IPS-15b (cell line): ENCODE data around the gene PTAFR.

Experiments
- H3K27me3 ChIP-seq: one replicate; pipeline ENCODE4 v1.6.1; 2013; ENCODE audit warnings: low read length; ENCODE audit not compliant: control insufficient read depth, insufficient read depth
- H3K36me3 ChIP-seq: one replicate; pipeline ENCODE4 v1.6.1; 2013; ENCODE audit warnings: low read length; ENCODE audit not compliant: control insufficient read depth, insufficient read depth
- H3K4me1 ChIP-seq: one replicate; pipeline ENCODE4 v1.6.1; 2013; ENCODE audit warnings: mild to moderate bottlenecking, low read length; ENCODE audit not compliant: control insufficient read depth, insufficient read depth
- H3K4me3 ChIP-seq: one replicate; pipeline ENCODE4 v1.5.1; 2013; ENCODE audit warnings: low read depth, low read length
- H3K9ac ChIP-seq: one replicate; pipeline ENCODE4 v1.6.1; 2013; ENCODE audit warnings: low read depth, mild to moderate bottlenecking, low read length
- H3K9me3 ChIP-seq: one replicate; pipeline ENCODE4 v1.6.1; 2013; ENCODE audit warnings: mild to moderate bottlenecking, low read length; ENCODE audit not compliant: control insufficient read depth, insufficient read depth

PTAFR gene

DNA sequence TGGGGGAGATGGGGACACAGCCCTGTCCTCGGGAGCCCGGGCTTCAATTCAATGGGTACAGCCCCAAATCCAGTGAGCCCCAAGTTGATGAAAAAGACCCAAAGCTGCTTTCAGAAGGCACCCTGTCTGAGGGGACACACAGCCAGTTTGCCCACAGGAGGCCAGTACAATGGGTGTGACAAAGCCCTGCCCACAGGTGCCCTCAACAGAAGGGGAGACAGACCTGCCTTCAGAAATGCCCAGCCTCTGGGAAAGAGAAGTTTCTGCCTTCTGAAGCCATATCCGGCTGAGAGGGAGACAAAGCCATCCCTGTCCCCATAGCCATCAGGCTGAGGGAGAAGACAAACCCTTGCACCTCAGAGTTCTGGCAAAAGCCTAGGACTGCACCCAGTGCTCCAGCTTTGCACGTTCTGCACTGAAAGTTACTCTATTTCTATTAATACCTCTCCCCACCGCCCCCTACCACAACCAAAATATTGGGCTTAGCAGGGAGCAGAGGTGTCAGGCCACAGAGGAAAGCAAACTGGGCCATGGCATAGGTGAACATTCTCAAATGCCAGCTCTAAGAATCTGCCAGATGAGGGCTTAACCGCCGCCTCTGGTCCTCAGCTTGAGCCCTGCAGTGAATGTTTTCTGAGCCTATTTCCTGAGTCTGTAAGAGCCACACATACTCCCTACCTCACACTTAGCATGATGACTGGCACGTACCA is 18.0 kb upstream of the PTAFR start:
- Histone ChIP-seq H3K27me3 (no peaks in the 10 kb centered on the region), H3K9ac (no peak overlapping the region), H3K4me1 (peaks cover 13% of the 10 kb centered on the region), H3K9me3 (no peaks in the 10 kb centered on the region), H3K4me3 (no peak overlapping the region), H3K36me3 (peaks cover 1% of the 10 kb centered on the region)

DNA sequence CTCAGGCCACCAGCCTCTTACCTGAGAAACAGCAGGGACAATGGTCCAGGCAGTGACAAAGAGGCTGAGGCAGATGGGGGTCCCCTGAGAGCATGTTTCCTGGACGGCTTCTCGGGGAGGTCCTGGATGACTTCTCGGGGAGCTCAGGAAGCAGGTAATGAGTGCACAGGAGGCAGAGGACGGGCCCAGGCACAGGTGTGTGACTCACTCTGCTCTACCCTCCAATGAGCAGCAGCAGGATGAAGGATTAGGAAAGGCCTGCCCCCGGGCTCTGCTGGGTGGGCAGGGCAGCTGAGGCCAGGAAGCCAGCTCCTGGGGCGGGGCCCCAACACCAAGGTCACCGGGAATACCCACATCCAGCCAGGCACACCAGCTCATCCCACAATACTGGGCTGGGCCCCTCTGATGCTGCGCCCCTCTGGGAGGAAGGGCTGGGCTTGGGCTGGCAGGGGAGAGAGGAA is 17.2 kb upstream of the PTAFR start:
- no peaks in the 10 kb centered on the region for H3K9me3 ChIP-seq
- H3K36me3 ChIP-seq, result no peaks in the 10 kb centered on the region
- H3K4me1 ChIP-seq, result peaks cover 13% of the 10 kb centered on the region
- no peak overlapping the region for H3K9ac ChIP-seq
- no peak overlapping the region for H3K4me3 ChIP-seq
- no peaks in the 10 kb centered on the region for H3K27me3 ChIP-seq

DNA sequence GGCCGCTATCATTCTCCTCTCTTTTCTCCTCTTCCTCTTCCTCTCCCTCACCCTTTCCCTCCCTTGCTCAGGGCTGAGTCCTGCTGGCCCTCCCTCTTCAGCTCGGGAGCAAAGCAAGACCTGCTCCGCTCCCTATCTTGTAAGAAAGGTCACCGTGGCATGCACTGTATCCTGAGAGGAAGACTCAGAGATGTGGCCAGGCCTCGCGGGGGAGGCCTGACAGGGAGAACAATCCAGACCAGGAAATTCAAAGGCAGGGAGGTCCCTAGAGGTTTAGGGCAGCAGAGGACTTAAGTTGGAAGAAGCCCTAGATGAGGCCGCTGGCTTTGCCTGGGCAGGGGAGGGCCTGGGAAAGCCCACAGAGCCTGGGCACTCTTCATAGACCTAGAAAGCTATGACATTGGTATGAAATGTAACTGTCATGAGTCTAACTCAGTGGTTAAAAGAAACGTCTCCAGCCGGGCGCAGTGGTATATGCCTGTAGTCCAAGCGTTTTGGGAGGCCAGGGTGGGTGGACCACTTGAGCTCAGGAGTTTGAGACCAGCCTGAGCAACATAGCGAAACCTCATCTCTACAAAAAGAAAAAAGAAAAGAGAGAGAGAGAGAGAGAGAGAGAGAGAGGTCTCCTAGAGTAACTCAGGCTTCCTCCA is 14.6 kb upstream of the PTAFR start:
- H3K4me1 ChIP-seq, result peaks cover 4% of the 10 kb centered on the region
- no peak overlapping the region for H3K9ac ChIP-seq
- no peaks in the 10 kb centered on the region for H3K36me3 ChIP-seq
- no peak overlapping the region for H3K4me3 ChIP-seq
- no peaks in the 10 kb centered on the region for H3K9me3 ChIP-seq
- H3K27me3 ChIP-seq, result no peaks in the 10 kb centered on the region

DNA sequence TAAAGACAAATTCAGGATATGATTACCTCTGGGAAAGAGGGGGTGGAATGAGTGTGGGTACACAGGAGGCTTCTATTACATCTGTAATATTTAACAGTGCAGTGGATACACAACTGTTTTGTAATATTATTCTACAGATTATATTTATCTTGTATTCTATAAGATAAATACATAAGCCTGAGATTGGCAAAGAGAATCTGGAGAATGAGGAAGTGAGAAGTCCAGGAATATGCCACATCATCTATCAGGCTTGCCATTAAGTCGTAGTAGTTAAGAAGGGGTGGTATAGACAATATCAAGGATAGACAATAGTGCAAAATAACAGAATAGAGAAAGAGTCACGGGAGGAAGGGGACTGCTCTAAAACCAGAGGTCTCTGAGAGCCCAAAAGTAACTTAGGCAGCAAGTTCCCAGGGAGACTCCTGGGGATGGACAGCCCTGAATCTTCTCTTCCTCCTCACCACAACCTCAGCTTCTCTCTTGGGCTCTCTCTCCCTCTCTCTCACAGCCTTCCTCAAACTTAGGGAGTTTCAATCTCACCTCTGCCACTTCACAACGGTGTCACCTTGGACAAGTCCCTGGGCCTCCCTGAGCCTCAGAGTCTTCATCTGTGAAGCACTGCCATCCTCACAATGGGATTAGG is 14.0 kb upstream of the PTAFR start:
- Histone ChIP-seq H3K4me1 (no peaks in the 10 kb centered on the region), H3K4me3 (no peak overlapping the region), H3K9me3 (no peaks in the 10 kb centered on the region), H3K9ac (no peak overlapping the region), H3K36me3 (no peaks in the 10 kb centered on the region), H3K27me3 (no peaks in the 10 kb centered on the region)

DNA sequence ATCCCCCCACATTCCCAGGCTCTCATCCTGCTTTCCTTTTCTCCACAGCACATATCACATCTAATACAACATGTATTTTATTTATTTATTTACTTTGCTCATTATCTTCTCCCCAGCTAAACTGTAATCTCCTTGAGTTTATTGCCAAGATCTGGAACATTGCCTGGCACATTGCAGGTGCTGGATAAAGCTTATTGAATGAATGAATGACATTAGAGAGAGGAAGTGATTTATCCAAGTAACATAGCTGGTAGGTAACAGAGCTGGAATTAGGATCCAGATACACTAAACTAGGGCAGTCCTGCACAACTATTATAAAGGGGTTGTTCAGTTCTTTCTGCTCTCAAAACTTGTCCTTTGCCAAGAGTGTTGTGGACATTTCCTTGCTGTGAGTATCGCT is 8.6 kb upstream of the PTAFR start:
- no peak overlapping the region for H3K9ac ChIP-seq
- no peak overlapping the region for H3K4me3 ChIP-seq
- no peaks in the 10 kb centered on the region for H3K27me3 ChIP-seq
- no peaks in the 10 kb centered on the region for H3K36me3 ChIP-seq
- no peaks in the 10 kb centered on the region for H3K4me1 ChIP-seq
- no peaks in the 10 kb centered on the region for H3K9me3 ChIP-seq

DNA sequence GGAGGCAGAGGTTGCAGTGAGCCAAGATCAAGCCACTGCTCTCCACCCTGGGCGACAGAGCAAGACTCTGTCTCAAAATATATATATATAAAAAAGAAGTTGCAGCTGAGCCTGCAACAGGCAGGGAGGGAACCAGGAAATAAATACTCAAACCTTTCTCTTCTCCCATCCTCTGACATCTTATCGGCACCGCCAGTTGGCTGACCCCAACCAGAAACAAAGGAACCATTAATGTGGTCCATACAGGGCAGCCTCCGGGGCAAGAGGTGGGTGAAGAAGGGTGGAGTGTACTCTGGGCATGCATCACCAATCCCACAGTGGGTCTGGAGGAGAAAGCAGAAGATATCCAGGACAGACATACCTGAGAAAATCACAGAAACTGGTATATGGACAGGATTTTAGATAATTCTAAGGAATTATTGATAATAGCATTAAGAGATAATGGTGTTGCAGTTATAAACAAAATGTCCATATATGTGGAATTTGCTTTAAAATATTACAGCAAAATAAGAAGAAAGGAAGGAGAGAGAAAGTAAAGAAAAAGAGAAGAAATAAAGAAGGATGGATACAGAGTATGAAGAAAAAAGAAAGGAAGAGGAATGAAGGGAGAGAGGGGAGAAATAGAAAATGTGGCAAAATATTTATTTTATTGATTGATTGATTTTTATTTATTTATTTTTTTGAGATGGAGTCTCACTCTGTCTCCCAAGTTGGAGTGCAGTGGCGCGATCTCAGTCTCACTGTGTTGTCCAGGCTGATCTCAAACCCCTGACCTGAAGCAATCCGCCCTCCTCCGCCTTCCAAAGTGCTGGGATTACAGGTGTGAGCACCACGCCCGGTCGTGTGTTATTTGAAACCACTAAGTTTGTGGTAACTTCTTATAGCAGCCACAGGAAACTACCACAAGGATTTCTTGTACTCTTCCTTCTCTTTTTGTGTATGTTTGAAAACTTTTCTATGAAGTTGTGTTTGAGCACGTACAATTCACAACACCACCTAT is 4.1 kb upstream of the PTAFR start:
- no peaks in the 10 kb centered on the region for H3K27me3 ChIP-seq

DNA sequence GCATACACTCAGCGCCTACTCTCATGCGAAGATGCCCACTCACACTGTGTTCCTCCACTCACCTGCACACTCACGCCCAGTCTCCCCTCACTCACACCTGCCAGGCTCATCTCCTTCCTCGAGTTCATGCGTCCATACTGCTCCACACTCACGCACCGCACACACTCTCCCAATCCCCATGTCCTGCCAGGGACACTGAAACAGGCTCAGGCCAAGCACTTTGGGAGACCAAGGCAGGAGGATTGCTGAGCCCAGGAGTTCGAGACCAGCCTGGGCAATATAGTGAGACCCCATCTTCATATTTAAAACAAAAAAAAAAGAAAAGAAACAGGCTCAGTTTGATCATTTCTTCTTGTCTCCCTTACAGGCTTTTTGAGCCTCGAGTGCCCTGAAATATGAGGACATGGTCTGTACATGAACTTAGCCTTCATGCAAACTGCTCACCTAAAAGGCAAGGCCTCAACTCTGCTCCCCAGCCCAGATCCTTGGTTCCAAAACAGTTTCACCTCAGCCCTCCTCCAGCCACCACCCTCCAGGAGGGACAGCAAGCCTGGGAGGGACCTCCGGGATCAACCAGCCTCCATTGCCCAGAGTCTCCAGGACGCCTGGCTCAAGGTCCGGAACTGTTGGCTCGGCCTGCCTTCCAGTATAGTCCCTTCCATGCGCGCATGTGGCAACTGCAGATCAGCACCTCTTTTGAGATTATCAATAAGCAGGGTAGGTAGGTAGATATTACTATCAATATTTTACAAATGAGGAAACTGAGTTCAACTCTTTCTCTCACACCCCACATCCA is 2.4 kb upstream of the PTAFR start:
- Histone ChIP-seq H3K36me3 (no peaks in the 10 kb centered on the region), H3K4me1 (no peaks in the 10 kb centered on the region), H3K27me3 (no peaks in the 10 kb centered on the region), H3K9me3 (no peaks in the 10 kb centered on the region), H3K9ac (no peak overlapping the region), H3K4me3 (no peak overlapping the region)

More for the DNA sequence above, 4.1 kb upstream of the PTAFR start:
- no peak overlapping the region for H3K4me3 ChIP-seq
- H3K9me3 ChIP-seq, result no peaks in the 10 kb centered on the region
- H3K9ac ChIP-seq, result no peak overlapping the region
- no peaks in the 10 kb centered on the region for H3K36me3 ChIP-seq
- H3K4me1 ChIP-seq, result no peaks in the 10 kb centered on the region

DNA sequence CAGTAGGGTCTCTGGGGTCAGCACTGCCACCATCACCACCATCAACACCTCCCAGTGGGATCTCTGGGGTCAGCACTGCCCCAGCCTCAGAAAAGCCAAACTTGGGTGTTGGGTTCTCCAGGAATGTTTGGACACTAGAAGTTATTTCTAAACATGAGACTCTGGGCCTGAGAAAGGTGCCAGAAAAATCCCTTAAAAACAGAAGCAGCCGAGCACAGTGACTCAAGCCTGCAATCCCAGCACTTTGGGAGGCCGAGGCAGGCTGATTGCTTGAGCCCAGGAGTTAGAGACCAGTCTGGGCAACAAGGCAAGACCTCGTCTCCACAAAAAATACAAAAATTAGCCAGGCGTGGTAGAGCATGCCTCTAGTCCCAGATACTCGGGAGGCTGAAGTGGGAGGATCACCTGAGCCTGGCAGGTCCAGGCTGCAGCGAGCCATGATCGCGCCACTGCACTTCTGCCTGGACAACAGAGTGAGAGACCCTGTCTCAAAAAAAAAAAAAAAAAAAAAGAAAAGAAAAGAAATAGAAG is 470 bp downstream of the PTAFR start:
- Histone ChIP-seq H3K9me3 (no peaks in the 10 kb centered on the region), H3K36me3 (no peaks in the 10 kb centered on the region), H3K9ac (no peak overlapping the region), H3K27me3 (no peaks in the 10 kb centered on the region), H3K4me1 (no peaks in the 10 kb centered on the region), H3K4me3 (no peak overlapping the region)

DNA sequence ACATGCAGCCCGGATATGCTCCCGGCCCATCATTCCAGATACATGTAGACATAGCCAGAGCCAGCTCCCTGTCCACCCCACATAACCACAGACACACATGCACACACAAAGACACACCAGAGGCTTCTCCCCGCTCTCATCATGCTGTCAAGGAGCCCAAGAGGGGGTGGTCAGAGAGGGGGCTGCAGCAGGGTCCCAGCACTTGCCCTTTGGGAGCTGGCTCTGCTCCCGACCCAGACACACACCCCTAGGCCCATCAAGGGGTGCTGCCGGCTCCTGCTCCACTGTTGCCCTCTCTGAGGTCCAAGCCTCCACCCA is 2.6 kb downstream of the PTAFR start:
- H3K4me1 ChIP-seq, result no peaks in the 10 kb centered on the region

DNA sequence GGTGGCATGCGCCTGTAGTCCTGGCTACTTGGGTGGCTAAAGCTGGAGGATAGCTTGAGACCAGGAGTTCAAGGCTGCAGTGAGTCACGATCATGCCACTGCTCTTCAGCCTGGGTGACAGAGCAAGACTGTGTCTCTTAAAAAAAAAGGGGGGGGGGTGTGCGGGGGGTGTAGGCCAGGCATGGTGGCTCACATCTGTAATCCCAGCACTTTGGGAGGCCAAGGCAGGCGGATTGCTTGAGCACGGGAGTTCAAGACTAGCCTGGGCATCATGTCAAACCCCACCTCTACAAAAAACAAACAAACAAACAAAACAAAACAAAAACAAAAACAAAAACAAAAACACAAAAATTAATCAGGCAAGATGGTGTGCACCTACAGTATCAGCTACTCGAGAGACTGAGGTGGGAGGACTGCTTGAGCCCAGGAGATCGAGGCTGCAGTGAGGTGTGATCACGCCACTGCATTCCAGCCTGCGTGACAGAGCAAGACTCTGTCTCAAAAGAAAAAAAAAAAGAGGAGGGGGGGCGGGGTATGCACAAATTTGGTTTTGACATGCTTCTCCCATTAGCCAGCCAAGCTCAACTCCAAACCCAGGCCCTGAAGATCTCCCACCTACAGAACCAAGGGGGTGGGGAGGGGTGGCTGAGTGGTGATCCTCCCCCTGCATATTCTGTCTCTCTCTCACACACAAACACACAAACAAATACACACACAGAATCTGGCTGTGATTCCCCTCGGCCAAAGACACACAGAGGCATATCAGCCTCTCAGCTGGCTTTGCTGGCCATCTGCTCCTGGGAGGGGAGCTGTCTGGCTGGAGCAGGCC is 3.1 kb downstream of the PTAFR start:
- Histone ChIP-seq H3K27me3 (no peaks in the 10 kb centered on the region), H3K4me1 (no peaks in the 10 kb centered on the region), H3K9me3 (no peaks in the 10 kb centered on the region), H3K36me3 (no peaks in the 10 kb centered on the region), H3K9ac (no peak overlapping the region), H3K4me3 (no peak overlapping the region)

More for the DNA sequence above, 2.6 kb downstream of the PTAFR start:
- Histone ChIP-seq H3K9ac (no peak overlapping the region), H3K9me3 (no peaks in the 10 kb centered on the region), H3K27me3 (no peaks in the 10 kb centered on the region), H3K4me3 (no peak overlapping the region), H3K36me3 (no peaks in the 10 kb centered on the region)
